Measurements from ENCODE around the gene CACNA2D2.

Gene CACNA2D2

GRCh38 chr3:50428007-50428633 lies 75.3 kb downstream of the CACNA2D2 start:
- no peak for DNase-seq (ENCODE audit: low read depth, low spot score)

DNA sequence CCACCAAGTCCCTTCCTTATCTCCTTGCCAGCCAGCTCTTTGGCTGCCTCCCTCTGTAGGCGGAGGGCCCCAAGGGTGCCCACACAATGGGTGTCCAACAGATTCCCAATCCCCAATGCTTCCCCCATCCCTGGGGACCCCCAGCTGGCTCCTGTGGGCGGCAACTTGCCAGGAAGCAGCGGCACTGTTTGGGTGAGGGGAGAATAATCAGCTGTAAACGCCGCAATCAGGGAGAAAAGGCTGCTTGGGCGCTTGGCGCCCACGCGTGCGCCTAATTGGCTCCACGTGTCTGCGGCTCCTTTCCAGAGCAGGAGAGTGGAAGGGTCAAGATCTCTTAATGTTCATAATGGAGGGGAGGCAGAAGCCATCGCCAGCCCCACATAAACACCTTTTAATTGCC lies 76.2 kb downstream of the CACNA2D2 start:
- no peak for DNase-seq (ENCODE audit: low read depth, low spot score)

- DNase-seq (ENCODE audit: low read depth, low spot score): no peak
Measured at GRCh38 chr3:50425911-50426310, 77.5 kb downstream of the CACNA2D2 start.

GRCh38 chr3:50423543-50423942 lies 79.9 kb downstream of the CACNA2D2 start:
- no peak for DNase-seq (ENCODE audit: low read depth, low spot score)

DNA sequence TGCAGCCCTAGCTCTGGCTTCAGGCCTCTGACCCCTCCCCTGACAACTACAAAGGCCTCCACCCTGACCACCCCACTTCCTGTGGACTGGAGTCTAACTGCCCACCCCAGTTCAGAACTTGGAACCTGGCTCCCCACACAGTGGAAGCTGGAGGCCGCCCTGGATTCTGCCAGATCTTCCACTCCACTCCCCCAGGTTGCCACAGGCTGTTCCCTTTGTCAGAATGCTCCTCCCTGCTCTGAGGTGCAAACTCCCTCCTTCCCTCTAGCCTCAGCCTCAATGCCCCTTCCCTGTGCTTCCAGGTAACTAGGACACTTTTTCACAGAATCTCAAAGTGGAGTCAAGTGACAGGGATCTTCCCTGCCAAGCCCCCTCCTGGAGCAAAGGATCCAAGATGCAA lies 81.3 kb downstream of the CACNA2D2 start:
- no peak for DNase-seq (ENCODE audit: low read depth, low spot score)

- no peak for DNase-seq (ENCODE audit: low read depth, low spot score)
Measured at GRCh38 chr3:50419595-50420370, 83.7 kb downstream of the CACNA2D2 start.

GRCh38 chr3:50418850-50419249 lies 84.6 kb downstream of the CACNA2D2 start:
- DNase-seq (ENCODE audit: low read depth, low spot score): no peak

DNA sequence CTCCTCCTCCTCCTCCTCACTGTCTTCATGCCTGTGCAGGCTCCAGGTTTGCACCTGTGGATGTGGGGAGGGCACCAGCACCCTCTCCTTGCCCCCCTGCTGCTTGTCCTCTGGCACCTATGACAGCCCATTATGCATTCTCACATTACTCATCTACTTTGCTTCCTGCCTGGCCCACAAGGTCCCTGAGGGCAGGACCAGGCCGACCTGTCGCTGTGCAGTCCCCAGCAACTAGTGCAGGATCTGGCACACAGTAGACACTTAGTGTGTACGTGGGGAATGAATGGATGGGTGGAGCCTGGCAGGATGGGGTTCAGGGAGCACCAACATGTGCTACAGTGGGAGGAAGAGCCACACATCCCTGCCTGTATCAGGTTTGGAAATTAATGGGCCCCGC lies 85.8 kb downstream of the CACNA2D2 start:
- DNase-seq (ENCODE audit: low read depth, low spot score): no peak

- DNase-seq (ENCODE audit: low read depth, low spot score): no peak
Measured at GRCh38 chr3:50416736-50417636, 86.4 kb downstream of the CACNA2D2 start.

DNA sequence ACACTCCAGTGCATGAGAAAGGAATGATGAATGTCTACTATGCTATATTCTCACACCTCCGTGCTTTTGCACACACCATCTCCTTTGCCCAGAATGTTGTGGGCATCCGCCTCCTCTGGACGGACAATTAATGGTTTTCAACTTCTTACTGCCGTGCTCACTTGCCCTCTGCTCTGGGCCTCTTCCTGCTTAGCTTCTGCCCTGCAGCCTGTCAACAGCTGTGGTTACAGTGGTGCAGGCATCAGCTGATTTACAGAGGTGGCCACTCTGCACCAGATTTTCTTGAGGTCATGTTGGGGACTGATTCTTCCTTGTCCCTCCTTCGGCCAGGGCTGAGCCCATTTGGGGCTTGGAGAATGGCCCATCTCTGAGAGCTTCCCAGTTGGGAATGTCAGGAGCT lies 87.6 kb downstream of the CACNA2D2 start:
- no peak for DNase-seq (ENCODE audit: low read depth, low spot score)

- DNase-seq (ENCODE audit: low read depth, low spot score): no peak
Measured at GRCh38 chr3:50415061-50415460, 88.4 kb downstream of the CACNA2D2 start.

DNA sequence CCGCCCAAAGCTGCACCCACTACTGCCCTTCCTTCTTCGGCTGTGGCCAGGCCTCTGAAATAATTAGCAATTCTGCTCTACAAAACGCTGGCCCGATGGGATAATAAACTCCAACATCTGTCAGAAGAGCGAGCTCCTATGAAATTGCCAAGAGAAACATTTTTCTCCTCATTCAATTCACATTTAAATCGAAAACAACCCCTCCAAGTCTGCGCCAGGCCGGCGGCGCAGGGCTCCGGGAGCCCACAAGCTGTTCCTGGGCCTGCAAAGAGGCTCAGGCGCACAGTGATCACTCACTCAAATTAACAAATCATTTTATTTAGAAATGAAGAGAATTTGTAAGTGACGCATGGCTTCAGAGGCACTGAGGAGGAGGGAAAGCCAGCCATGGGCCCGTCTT lies 88.8 kb downstream of the CACNA2D2 start:
- DNase-seq (ENCODE audit: low read depth, low spot score): no peak

DNA sequence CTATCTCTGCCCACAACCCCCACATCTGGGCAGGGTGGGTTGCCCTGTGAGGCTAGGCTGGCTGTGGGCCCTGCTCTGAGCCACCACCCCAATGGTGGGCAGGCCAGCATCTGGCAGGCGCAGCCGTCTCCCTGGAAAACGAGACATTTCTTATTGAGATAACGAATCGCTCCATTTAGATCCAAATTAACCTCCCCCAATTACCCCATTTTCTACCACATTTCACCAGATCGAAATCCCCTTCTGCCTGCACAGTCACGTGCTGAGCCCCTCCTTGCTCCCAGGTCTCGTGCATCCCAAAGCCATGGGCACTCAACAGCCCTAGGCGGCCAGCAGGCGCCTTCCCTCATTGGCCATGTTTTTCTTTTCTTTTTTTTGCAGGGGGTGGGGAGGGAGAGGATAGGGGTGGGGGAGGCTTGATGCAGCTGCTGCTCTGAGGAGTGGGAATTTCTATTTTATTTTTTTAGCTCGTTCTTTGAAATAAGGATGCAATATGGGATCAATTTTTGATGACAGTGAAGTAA lies 91.1 kb downstream of the CACNA2D2 start:
- DNase-seq (ENCODE audit: low read depth, low spot score): no peak

GRCh38 chr3:50411229-50411628 lies 92.2 kb downstream of the CACNA2D2 start:
- no peak for DNase-seq (ENCODE audit: low read depth, low spot score)

- DNase-seq (ENCODE audit: low read depth, low spot score): no peak
Measured at GRCh38 chr3:50410608-50411139, 92.8 kb downstream of the CACNA2D2 start.

GRCh38 chr3:50410185-50410584 lies 93.2 kb downstream of the CACNA2D2 start:
- no peak for DNase-seq (ENCODE audit: low read depth, low spot score)

- DNase-seq (ENCODE audit: low read depth, low spot score): no peak
Measured at GRCh38 chr3:50408443-50408944, 94.9 kb downstream of the CACNA2D2 start.

DNA sequence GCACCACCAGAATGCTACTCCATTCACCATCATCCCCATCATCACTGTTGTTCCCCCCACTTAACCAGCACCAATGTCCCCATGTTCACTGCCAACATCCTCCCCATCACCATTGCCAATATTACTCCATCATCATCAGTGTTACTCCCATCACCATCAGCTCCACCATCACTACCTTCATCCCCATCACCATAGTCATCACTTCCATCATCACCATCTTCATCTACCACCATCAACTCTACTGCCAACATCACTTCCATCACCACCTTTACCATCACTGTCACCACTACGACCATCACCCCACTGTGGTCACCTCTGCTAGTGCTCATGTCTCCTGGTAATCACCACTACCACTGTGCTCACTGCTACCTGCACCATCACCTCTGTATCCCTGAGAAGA lies 96.9 kb downstream of the CACNA2D2 start:
- no peak for DNase-seq (ENCODE audit: low read depth, low spot score)

DNA sequence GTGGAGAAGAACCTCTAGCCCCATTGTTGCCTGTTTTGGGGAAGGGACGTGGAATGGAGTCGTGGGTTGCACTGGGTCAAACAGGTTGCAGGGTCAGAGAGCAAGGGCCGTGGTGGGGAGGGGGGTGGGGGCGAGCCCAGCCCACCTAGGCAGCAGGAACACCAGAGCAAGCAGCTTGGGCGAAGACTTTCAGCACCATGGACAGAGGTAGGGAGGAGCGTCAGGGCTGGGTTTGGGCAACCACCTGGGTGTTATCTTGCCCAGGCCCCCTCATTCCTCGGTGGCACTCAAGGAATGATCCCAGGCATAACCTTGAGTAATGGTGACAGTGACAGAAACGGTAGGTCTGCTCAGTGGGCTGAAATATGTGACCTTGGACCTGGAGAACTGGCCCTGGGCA lies 98.2 kb downstream of the CACNA2D2 start:
- peak; percentile 9 for DNase-seq (ENCODE audit: low read depth, low spot score)

DNA sequence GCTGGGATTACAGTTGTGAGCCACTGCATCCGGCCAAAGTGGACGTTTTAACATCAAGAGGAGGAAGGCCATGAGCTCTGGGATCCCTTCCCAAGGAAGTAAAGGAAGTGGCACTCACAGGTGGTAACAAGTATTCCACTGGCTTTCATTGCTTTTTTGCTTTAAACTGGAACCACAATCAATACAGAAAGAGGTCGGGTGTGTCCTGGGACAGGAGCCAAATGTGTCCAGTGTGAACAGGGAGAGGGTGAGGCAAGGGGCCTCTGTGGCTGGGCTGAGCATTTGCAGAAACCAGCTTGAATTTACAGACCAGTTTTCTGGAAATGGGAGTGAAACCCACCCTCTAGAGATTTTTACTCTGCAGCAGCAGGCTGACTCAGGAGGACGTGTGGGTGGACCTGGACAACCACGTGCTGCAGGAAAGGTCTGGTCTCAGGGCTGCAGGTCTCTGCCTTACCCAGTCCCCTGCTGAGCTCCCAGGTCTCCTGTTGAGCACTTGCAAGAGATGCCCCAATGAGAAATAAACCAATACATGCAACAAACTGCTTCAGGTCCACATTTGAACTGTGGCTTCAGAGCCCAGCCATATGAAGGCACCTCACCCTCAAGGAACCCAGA lies 101.3 kb downstream of the CACNA2D2 start:
- DNase-seq (ENCODE audit: low read depth, low spot score): no peak

GRCh38 chr3:50396502-50396901 lies 106.9 kb downstream of the CACNA2D2 start:
- DNase-seq (ENCODE audit: low read depth, low spot score): no peak
